ENCODE data around the gene PHACTR3. TPM values are rescaled to one million over a fixed set of nuclear protein-coding genes. Genes with fewer than 3 reads are reported as not detected.

The PHACTR3 gene
- total and polyA plus RNA-seq, 2 of the 8 experiments (the other 6 are each of a cell fraction or from before 2014, with no cell fraction given): 0.05 to 0.13 TPM

DNA sequence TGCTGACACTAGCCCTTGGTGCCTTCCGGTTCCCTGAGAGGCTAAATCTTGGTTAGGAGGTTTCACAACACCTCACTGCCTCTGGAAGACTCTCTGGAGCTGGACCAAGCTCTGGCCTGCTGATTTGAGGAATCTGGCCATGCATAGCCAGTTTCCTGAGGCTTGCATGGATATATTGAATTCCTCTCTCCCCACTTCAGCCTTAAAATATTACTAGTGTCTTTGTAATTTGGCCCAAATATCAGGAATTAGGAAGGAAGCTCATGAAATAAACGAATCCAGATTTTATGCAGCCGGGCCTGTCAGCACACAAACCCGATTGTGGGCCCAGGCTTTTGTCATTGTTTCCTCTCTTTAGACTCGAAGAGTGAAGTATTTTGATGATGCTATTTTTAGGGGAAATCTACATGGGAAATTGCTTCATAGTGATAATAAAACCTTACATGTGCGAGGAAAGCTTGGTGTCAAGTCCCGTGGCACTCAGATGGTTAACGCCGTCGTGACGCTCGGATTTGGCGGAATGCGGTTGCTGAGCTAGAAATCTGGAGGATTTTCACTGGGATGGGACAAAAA is 144.4 kb downstream of the PHACTR3 start:
- Histone ChIP-seq H2BK120ac (replicated peaks; ENCODE audit: low read depth, low read length) (no peak overlapping the region), H4K91ac (replicated peaks; ENCODE audit: insufficient read length, low read length) (no peak overlapping the region), H3K23me2 (ENCODE audit: low read depth, low read length) (no peaks in the 10 kb centered on the region), H3K27me3 (replicated peaks in 1 of 4; ENCODE audit: control insufficient read depth in 3 of 4, extremely low read depth in 1 of 4, insufficient read depth in 3 of 4, low read length in 3 of 4) (no peaks in the 10 kb centered on the region; a peak in 1 of 7 replicates), H2BK15ac (ENCODE audit: low read length) (no peak overlapping the region), H3K4me3 (ENCODE audit: extremely low read depth in 1 of 4, insufficient read depth in 2 of 4, low read depth in 3 of 4, low read length in 4 of 4) (no peak overlapping the region), H3K56ac (replicated peaks; ENCODE audit: insufficient read length, low read depth, low read length) (no peak overlapping the region), H2BK20ac (ENCODE audit: low read length) (no peak overlapping the region), H3K4ac (replicated peaks; ENCODE audit: insufficient read length, low read depth, low read length) (no peak overlapping the region), H3K27ac (ENCODE audit: low read depth, low read length) (no peak overlapping the region), H4K20me1 (replicated peaks in 1 of 2; ENCODE audit: control insufficient read depth in 1 of 2, insufficient read depth in 2 of 2, low read length in 2 of 2) (no peaks in the 10 kb centered on the region), H2AK5ac (ENCODE audit: low read depth, low read length) (no peak overlapping the region), H3K9me3 (ENCODE audit: insufficient read depth in 2 of 2, low read depth in 1 of 2, low read length in 1 of 2) (peaks cover 81 to 97% of the 10 kb centered on the region in 2 experiments), H2AFZ (ENCODE audit: low read length) (no peak overlapping the region), H4K8ac (ENCODE audit: extremely low read depth, insufficient read depth, low read length) (no peak overlapping the region), H3K23ac (ENCODE audit: insufficient read length) (no peak overlapping the region), H3K79me1 (ENCODE audit: low read depth, low read length) (no peaks in the 10 kb centered on the region), H3K18ac (ENCODE audit: extremely low read depth, low read length) (no peak overlapping the region), H3K9ac (replicated peaks in 1 of 4; ENCODE audit: extremely low read depth in 1 of 4, low read depth in 3 of 4, low read length in 3 of 4) (no peak overlapping the region), H2BK12ac (ENCODE audit: low read depth, low read length) (no peak overlapping the region), H3K4me1 (replicated peaks in 1 of 4; ENCODE audit: control insufficient read depth in 3 of 4, insufficient read depth in 4 of 4, low read length in 3 of 4) (no peaks in the 10 kb centered on the region), H3K36me3 (ENCODE audit: control insufficient read depth in 2 of 4, insufficient read depth in 4 of 4, low read length in 3 of 4) (no peaks in the 10 kb centered on the region), H3K14ac (ENCODE audit: insufficient read length) (no peak overlapping the region), H2BK5ac (ENCODE audit: low read depth, low read length) (no peak overlapping the region), H3K79me2 (ENCODE audit: control insufficient read depth in 1 of 2, insufficient read depth in 2 of 2, low read length in 2 of 2) (no peaks in the 10 kb centered on the region), H4K5ac (ENCODE audit: insufficient read length, low read depth, low read length) (no peak overlapping the region), H3K4me2 (ENCODE audit: insufficient read depth in 1 of 2, low read depth in 2 of 2, low read length in 2 of 2) (no peak overlapping the region)
- ChIA-PET CTCF (ENCODE audit: partially characterized antibody) (interaction anchor here (0.8 to 1.7 kb wide), 2 partner anchors 10 to 13 kb away, joined by 3 to 4 read pairs; no protein-coding TSS in a partner anchor), POLR2A (ENCODE audit: partially characterized antibody) (no interaction called here)
- no peak for DNase-seq (ENCODE audit: low read depth in 1 of 2, low spot score in 2 of 2)
- FAIRE-seq: no peak
- 88% methylated on average over 14 of the region's 14 CpGs; no CpG with 5 or more reads in 1 of the 2 experiments for WGBS, 2 experiments (ENCODE audit: extremely low coverage in 1 of 2, insufficient coverage in 1 of 2, insufficient read length in 1 of 2, insufficient replicate concordance in 2 of 2, low coverage in 1 of 2, low lambda C conversion rate in 2 of 2, missing lambda C conversion rate in 1 of 2)
- TF ChIP-seq SP1 (IDR thresholded peaks at IDR 0.05; ENCODE audit: low read depth, low read length): no peak
- TF ChIP-seq BRCA1 (IDR thresholded peaks at IDR 0.05; ENCODE audit: low read depth, low read length): no peak
- TF ChIP-seq MAFK (IDR thresholded peaks at IDR 0.05; ENCODE audit: low read depth, low read length): no peak
- no peak for TF ChIP-seq POLR2AphosphoS5 (IDR thresholded peaks at IDR 0.05; ENCODE audit: low read depth, low read length)
- TF ChIP-seq, protein P1, sequence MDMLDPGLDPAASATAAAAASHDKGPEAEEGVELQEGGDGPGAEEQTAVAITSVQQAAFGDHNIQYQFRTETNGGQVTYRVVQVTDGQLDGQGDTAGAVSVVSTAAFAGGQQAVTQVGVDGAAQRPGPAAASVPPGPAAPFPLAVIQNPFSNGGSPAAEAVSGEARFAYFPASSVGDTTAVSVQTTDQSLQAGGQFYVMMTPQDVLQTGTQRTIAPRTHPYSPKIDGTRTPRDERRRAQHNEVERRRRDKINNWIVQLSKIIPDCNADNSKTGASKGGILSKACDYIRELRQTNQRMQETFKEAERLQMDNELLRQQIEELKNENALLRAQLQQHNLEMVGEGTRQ (IDR thresholded peaks at IDR 0.05; ENCODE audit: low read length): no peak
- no peak for TF ChIP-seq CREB1 (IDR thresholded peaks at IDR 0.05)
- no peak for TF ChIP-seq SRF (IDR thresholded peaks at IDR 0.05; ENCODE audit: low read depth, low read length)
- no peak for TF ChIP-seq BACH1 (IDR thresholded peaks at IDR 0.05; ENCODE audit: low read length)
- no peak for TF ChIP-seq POLR2A (IDR thresholded peaks at IDR 0.05; ENCODE audit: control extremely low read depth in 1 of 2, low read depth in 2 of 2, low read length in 2 of 2)
- no peak for TF ChIP-seq TAF7 (optimal IDR thresholded peaks at IDR 0.05; ENCODE audit: borderline replicate concordance, low read depth, low read length)
- TF ChIP-seq EZH2 (IDR thresholded peaks at IDR 0.05; ENCODE audit: low read depth, low read length, severe bottlenecking): no peak
- no peak for TF ChIP-seq KDM5A (IDR thresholded peaks at IDR 0.05; ENCODE audit: low read length)
- no peak for TF ChIP-seq ZNF274 (IDR thresholded peaks at IDR 0.05; ENCODE audit: borderline replicate concordance, extremely low read depth, low read length)
- no peak for TF ChIP-seq JUND (IDR thresholded peaks at IDR 0.05; ENCODE audit: low read length)
- no peak for TF ChIP-seq JUN (IDR thresholded peaks at IDR 0.05; ENCODE audit: low read depth, low read length)
